HepG2 (cell line): ENCODE results near the gene HSPA1A. TPM values are rescaled to one million over a fixed set of nuclear protein-coding genes. Genes with fewer than 3 reads are reported as not detected.

Source experiments
- CHD4 ChIP-seq: fragments of 200-600 bp; sonication (generic); IDR thresholded peaks from 2 replicates; pipeline ENCODE4 v1.7.0; 2017; ENCODE audit warnings: mild to moderate bottlenecking, low read length, borderline replicate concordance
- DMAP1 ChIP-seq: IDR thresholded peaks from 2 replicates; pipeline ENCODE4 v1.6.1; 2016
- HOMEZ ChIP-seq: IDR thresholded peaks from 2 replicates; pipeline ENCODE4 v1.6.1; 2016; ENCODE audit warnings: low read depth
- KDM4B ChIP-seq: sonication (generic); formaldehyde crosslinking; IDR thresholded peaks from 2 replicates; pipeline ENCODE4 v1.4.0; 2020; ENCODE audit warnings: missing genetic modification reagents
- KMT2A ChIP-seq: sonication (generic); formaldehyde crosslinking; IDR thresholded peaks from 2 replicates; pipeline ENCODE4 v1.4.0; 2020; ENCODE audit warnings: missing genetic modification reagents
- MED8 ChIP-seq: sonication (generic); formaldehyde crosslinking; IDR thresholded peaks from 2 replicates; pipeline ENCODE4 v1.8.1; 2023; ENCODE audit warnings: mild to moderate bottlenecking, missing genetic modification reagents; ENCODE audit not compliant: insufficient replicate concordance
- MTERF4 ChIP-seq: sonication (generic); formaldehyde crosslinking; IDR thresholded peaks from 2 replicates; pipeline ENCODE4 v1.8.0; 2023; ENCODE audit warnings: mild to moderate bottlenecking, missing genetic modification reagents
- NR0B2 ChIP-seq: sonication (generic); formaldehyde crosslinking; IDR thresholded peaks from 2 replicates; pipeline ENCODE4 v1.4.0; 2020; ENCODE audit warnings: mild to moderate bottlenecking, missing genetic modification reagents
- PREB ChIP-seq: sonication (generic); formaldehyde crosslinking; IDR thresholded peaks from 2 replicates; pipeline ENCODE4 v1.4.0; 2020; ENCODE audit warnings: missing genetic modification reagents
- RFX3 ChIP-seq: IDR thresholded peaks from 2 replicates; pipeline ENCODE4 v1.6.1; 2016; ENCODE audit warnings: missing biosample characterization, missing genetic modification reagents
- RFX5 ChIP-seq: IDR thresholded peaks from 2 replicates; pipeline ENCODE4 v1.6.1; 2011; ENCODE audit warnings: low read depth, low read length, improper control_type of control experiment
- SETDB1 ChIP-seq: sonication (generic); formaldehyde crosslinking; IDR thresholded peaks from 2 replicates; pipeline ENCODE4 v1.5.1; 2020; ENCODE audit warnings: missing genetic modification reagents, mild to moderate bottlenecking, borderline replicate concordance
- SP4 ChIP-seq: sonication (generic); formaldehyde crosslinking; IDR thresholded peaks from 2 replicates; pipeline ENCODE4 v1.8.1; 2023; ENCODE audit warnings: mild to moderate bottlenecking, missing genetic modification reagents
- TFDP1 ChIP-seq: IDR thresholded peaks from 2 replicates; pipeline ENCODE4 v1.6.1; 2016; ENCODE audit warnings: missing compliant biosample characterization, missing genetic modification reagents, borderline replicate concordance
- ZNF550 ChIP-seq: sonication (generic); formaldehyde crosslinking; IDR thresholded peaks from 2 replicates; pipeline ENCODE4 v1.4.0; 2020; ENCODE audit warnings: mild to moderate bottlenecking, missing genetic modification reagents, borderline replicate concordance
- ZNF558 ChIP-seq: sonication (generic); formaldehyde crosslinking; IDR thresholded peaks from 2 replicates; pipeline ENCODE4 v1.9.0; 2022; ENCODE audit warnings: mild to moderate bottlenecking, missing genetic modification reagents, borderline replicate concordance
- ZNF598 ChIP-seq: sonication (generic); formaldehyde crosslinking; IDR thresholded peaks from 2 replicates; pipeline ENCODE4 v1.5.1; 2020; ENCODE audit warnings: mild to moderate bottlenecking, missing genetic modification reagents, borderline replicate concordance
- ZNF776 ChIP-seq: sonication (generic); formaldehyde crosslinking; IDR thresholded peaks from 2 replicates; pipeline ENCODE4 v1.4.0; 2020; ENCODE audit warnings: mild to moderate bottlenecking, missing genetic modification reagents
- ZNF792 ChIP-seq: IDR thresholded peaks from 2 replicates; pipeline ENCODE4 v1.6.1; 2016
- polyA plus RNA-seq, 8 experiments: library from polyadenylated mRNA; depleted of rRNA in 3 of 8; stranded (reverse) in 7 of 8; unstranded in 1 of 8; fragments of >200 nt; fragmentation: Illumina TruSeq in 4 of 8; extraction: Trizol in 4 of 8; gene quantifications; 2 replicates each; pipeline versions ENCODE4 v1.2.1 to v1.2.3, GENCODE V29; 2011 to 2016; ENCODE audit warnings: low read depth in 4 of 8, missing spikeins in 1 of 8, mixed read lengths in 1 of 8; ENCODE audit not compliant: insufficient read depth in 1 of 8
- total RNA-seq, 5 experiments: library from RNA; depleted of rRNA; stranded (reverse); fragments of >200 nt; fragmentation: Illumina TruSeq; extraction: Trizol; gene quantifications; 2 replicates each; pipeline ENCODE4 v1.2.3, GENCODE V29; 2016; ENCODE audit warnings: low read depth in 1 of 5

HSPA1A gene
- total and polyA plus RNA-seq, 2 of the 13 experiments (the other 11 are each of a cell fraction or from before 2014, with no cell fraction given), result 44.5 to 85.0 TPM

- no peak for TF ChIP-seq ZNF792
- 0 out of 2 replicates have a peak, but pooled peaks have one; percentile 55 for TF ChIP-seq ZNF598
- no peak for TF ChIP-seq NR0B2 (CRISPR knock-in tag)
- no peak for TF ChIP-seq MED8 (CRISPR knock-in tag)
- TF ChIP-seq KDM4B (CRISPR knock-in tag), result no peak
- no peak for TF ChIP-seq ZNF776 (CRISPR knock-in tag)
- TF ChIP-seq ZNF558 (CRISPR knock-in tag), result no peak
- TF ChIP-seq SP4 (CRISPR knock-in tag), result 0 out of 2 replicates have a peak, but pooled peaks have one; percentile 43
- no peak for TF ChIP-seq HOMEZ (CRISPR knock-in tag)
- TF ChIP-seq PREB (CRISPR knock-in tag), result no peak
- no peak for TF ChIP-seq ZNF550
- TF ChIP-seq MTERF4, result 0 out of 2 replicates have a peak, but pooled peaks have one; percentile 14
- no peak for TF ChIP-seq TFDP1 (CRISPR knock-in tag)
- no peak for TF ChIP-seq RFX5
- TF ChIP-seq DMAP1 (CRISPR knock-in tag), result no peak
- 0 out of 2 replicates have a peak, but pooled peaks have one; percentile 8 for TF ChIP-seq SETDB1
- TF ChIP-seq KMT2A (CRISPR knock-in tag), result no peak; the same call in 1 of the 2 replicates
- TF ChIP-seq CHD4, result no peak
- no peak for TF ChIP-seq RFX3
These were observed 20.3 kb upstream of the HSPA1A start (continued) for GRCh38 chr6:31794866-31795615.
